ENCODE results near the gene SNAPC5.

GRCh38 chr15:66535056-66535455, 37.5 kb upstream of the SNAPC5 start:
- no peak for TF ChIP-seq TBP (IDR thresholded peaks at IDR 0.05; ENCODE audit: low read depth, low read length)
- TF ChIP-seq TCF12 (IDR thresholded peaks at IDR 0.05; ENCODE audit: low read depth, low read length): no peak
- no peak for TF ChIP-seq YY1 (IDR thresholded peaks at IDR 0.05; ENCODE audit: low read depth, low read length)
- no peak for TF ChIP-seq CTCF (IDR thresholded peaks at IDR 0.05; ENCODE audit: control extremely low read depth in 1 of 3, insufficient read depth in 1 of 3, low read depth in 1 of 3, low read length in 3 of 3)
- TF ChIP-seq POLR2AphosphoS5 (IDR thresholded peaks at IDR 0.05; ENCODE audit: low read depth, low read length): no peak
- no peak for TF ChIP-seq RAD21 (IDR thresholded peaks at IDR 0.05 in 1 of 2, conservative IDR thresholded peaks at IDR 0.05 in 1 of 2; ENCODE audit: low read depth in 2 of 2, low read length in 2 of 2)
- no peak for TF ChIP-seq PHF8 (conservative IDR thresholded peaks at IDR 0.05; ENCODE audit: low read depth, low read length)
